Stimulated activated CD4-positive, alpha-beta T cell treated with anti-CD3 and anti-CD28 coated beads, Interleukin-1b, Interleukin-23, amount 100 ng/mL, for 24 hours (primary cell): ENCODE results near the gene CLEC2A.
A peak's percentile ranks its signal among the peaks of the same experiment; 100 is the strongest.
"Not testable (repeated sequence)": the region's sequence is repeated elsewhere in the genome, so short reads cannot be mapped to it uniquely, and the experiment has no call there.

Source experiments
- DNase-seq, 4 experiments: peaks; one replicate each; pipeline ENCODE4 v3.0.0-alpha.2; 2020; ENCODE audit warnings: low read depth in 4 of 4, low spot score in 1 of 4

CLEC2A gene

DNA sequence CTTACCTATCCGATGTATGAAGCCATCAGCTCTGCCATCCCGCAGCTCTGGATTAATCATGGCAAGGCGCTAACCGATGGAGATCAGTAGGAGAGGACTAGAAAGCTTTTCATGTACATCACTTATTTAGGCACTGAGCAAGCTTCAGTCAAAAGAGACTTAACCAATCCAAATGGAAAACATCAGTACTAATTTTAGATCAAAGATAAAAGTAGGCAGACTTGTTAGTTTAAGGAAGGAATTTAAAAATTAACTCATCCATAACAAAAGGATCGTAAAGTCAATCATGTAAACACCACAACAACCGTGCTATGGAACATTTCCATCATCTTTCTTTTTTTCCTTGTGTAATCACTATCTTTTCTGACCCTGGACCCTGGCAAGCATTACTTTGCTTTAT, at the start of gene CLEC2A:
Gene CLEC2A, minus strand, starts transcription at position 101 of the 400 bp plus-strand sequence. Its CDS starts 41 bp downstream, at position 60.
- DNase-seq: no peak

DNA sequence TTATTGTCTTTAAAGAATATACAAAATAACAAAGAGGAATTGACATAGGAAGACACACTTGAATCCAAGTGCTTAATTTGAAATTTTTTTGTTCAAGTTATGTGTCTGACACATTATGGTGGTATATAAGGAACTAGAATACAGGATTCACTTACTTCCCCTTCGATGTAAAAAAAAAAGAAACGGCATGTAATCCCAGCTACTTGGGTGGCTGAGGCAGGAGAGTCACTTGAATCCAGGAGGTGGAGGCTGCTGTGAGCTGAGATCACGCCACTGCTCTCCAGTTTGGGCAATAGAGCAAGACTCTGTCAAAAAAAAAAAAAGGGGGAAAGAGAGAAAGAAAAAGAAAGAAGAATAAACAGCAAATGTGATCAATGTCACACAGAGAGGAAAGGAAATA, 48.0 kb upstream of the CLEC2A start:
- DNase-seq: no peak

DNA sequence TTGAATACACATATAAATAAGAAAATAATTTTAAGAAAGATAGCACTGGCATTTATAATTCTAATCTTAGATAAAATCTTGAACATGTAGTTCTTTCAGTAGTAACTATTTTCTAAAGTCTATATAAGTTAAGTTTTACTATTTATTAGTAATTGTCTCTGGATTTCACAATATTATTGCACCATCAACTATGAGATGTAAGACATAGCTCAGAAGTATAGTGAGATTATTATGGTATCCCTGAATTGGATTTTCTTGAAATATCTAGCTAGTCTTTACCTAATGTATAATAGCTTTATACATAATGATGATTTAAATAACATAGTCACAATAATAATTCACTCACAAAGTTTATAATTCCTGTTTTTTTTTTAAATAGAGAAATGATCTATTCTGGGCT, 45.7 kb upstream of the CLEC2A start:
- no peak for DNase-seq

DNA sequence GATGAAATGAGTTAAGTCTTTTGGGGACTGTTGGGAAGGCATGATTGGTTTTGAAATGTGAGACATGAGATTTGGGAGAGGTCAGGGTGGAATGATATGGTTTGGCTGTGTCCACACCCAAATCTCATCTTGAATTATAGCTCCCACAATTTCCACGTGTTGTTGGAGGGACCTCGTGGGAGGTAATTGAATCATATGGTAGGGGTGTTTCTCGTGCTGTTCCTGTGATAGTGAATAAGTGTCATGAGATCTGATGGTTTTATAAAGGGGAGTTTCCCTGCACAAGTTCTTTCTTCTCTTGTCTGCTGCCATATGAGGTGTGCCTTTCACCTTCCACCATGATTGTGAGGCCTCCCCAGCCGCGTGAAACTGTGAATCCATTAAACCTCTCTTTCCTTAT, 44.5 kb upstream of the CLEC2A start:
- DNase-seq: not testable (repeated sequence)

DNA sequence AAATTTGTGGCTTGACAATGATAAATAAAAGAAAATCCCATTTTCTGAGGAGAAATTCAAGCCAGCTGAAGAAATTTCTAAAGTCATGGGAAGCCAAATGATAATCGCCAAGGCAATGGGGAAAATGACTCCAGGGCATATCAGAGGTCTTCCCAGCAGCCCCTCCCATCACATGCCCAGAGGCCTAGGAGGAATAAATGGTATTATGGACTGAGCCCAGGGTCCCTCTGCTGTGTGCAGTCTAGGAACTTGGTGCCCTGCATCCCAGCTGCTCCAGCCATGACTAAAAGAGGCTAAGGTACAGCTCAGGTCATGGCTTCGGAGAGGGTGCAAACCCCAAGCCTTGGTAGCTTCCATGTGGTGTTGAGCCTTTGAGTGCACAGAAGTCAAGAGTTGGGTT, 43.4 kb upstream of the CLEC2A start:
- no peak for DNase-seq

DNA sequence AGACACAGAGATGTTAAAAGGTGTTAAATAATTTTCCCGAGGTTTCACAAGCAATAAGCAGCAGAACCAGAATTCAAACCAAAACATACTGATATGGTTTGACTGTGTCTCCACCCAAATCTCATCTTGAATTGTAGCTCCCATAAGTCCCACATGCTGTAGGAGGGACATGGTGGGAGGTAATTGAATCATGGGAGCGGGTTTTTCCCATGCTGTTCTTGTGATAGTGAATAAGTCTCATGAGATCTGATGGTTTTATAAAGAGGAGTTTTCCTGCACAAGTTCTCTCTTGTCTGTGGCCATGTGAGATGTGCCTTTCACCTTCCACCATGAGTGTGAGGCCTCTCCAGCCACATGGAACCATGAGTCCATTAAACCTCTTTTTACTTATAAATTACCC, 42.6 kb upstream of the CLEC2A start:
- not testable (repeated sequence) for DNase-seq

- DNase-seq: no peak
Observed at GRCh38 chr12:9973949-9974348, 41.8 kb upstream of the CLEC2A start.

GRCh38 chr12:9971181-9971580, 39.0 kb upstream of the CLEC2A start, which contains the start of gene CLEC12A:
Gene CLEC12A (plus strand): TSS chr12:9971409. CDS start chr12:9971597, 188 bp downstream.
- no peak for DNase-seq

DNA sequence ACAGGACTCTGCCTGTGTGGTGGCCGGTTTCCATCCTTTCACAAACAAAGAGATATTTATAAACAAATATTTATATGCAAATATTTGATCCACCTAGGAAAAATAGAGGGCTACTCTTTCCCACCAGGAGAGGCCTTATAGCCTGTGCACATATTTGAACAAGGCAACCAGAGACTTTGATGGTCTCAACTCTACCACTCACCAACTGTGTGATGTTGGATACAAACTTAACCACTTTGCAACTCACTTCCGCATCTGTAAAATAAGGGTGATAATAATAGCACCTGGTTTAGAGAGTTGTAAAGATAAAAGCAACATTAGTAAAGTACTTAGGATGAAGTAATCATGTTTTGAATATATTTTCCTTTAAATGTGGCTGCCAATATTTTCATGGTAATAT, 37.5 kb upstream of the CLEC2A start:
- no peak for DNase-seq

DNA sequence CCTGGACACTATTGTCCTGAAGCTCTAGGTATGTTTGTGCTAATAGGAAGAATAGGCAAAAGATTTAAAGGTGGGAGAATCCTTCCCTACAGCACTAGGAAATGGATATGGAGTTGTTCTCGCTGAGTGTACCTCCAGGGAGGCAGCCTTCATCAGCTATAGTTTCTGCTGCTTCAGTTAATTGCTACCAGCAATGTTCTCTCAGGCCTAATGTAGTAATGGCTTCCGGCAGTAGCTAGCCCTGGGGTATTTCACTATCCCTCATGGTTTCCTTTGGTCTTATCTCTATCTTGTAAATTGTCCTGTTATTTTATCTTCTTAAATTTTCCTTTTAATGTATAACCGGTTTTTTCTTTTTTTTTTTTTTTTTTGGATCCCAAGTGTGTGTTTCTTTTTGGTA, 29.7 kb upstream of the CLEC2A start:
- no peak for DNase-seq

GRCh38 chr12:9961106-9961505, 28.9 kb upstream of the CLEC2A start:
- no peak for DNase-seq

DNA sequence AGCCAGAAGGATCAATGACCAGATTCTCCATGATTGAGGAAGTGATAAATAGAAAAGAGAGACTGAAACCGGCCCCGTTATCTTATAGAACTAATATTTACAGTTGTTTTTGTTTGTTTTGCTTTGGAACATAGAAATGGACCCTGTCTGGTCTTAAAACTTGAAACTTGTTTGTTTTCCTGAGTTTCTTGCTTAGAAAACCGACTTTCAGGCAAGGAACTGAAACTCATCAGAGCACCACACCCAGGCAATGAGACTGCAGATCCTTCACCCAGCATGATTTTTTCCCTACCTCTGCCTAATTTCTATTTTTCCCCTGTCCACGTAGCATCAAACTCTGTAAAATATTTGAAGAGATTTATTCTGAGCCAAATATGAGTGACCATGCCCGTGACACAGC, 28.4 kb upstream of the CLEC2A start:
- DNase-seq: no peak

DNA sequence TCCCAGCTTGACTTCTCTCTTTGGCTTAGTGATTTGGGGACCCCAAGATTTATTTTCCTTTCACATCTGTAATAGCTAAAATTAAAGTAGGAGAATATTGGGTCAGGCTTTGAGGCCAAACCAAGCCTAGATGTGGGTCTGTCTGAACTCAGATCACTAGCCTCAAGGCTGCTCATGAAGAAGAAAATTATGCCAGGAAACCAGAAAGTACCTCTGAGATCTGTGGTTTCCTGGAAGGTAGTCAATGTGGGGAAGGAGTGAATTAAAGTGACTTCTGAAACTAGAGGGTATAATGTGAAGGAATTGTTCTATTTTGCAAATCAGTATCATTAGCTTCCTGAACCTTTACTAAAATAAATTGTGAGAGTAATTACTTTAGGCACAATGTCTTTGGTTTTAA, 25.7 kb upstream of the CLEC2A start:
- no peak for DNase-seq

GRCh38 chr12:9952954-9953729, 21.0 kb upstream of the CLEC2A start:
- not testable (repeated sequence) for DNase-seq

DNA sequence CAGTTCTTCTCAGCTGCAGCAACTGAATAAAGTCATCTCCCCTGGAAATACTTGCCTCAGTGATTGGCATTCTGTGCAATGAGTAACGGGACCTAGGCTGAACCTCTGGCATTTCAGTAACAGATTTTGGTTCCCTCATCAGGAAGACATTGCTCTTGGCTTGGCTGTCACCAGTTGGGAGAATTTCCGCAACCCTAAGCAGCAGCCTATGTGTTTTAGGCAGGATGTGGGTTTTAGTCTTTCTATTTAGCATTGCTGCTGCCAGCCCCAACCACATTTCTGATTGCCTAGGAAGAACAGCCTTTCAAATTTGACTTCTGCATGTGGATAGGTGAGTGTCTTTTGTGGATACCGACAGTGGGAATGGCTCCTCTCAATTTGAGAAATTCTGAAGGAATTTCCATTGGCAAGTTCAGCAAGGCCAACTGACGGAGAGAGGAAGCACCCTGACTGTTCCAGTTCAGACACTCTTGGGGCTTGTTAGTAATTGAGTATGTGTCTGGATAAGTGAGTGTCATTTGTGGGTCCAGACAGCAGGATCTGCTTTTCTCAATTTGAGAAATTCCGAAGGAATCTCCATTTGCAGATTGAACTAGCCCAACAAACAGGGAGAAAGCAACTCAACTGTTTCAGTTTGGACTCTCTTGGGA, 19.0 kb upstream of the CLEC2A start:
- DNase-seq: peak in 1 of 4 experiments; percentile 7

DNA sequence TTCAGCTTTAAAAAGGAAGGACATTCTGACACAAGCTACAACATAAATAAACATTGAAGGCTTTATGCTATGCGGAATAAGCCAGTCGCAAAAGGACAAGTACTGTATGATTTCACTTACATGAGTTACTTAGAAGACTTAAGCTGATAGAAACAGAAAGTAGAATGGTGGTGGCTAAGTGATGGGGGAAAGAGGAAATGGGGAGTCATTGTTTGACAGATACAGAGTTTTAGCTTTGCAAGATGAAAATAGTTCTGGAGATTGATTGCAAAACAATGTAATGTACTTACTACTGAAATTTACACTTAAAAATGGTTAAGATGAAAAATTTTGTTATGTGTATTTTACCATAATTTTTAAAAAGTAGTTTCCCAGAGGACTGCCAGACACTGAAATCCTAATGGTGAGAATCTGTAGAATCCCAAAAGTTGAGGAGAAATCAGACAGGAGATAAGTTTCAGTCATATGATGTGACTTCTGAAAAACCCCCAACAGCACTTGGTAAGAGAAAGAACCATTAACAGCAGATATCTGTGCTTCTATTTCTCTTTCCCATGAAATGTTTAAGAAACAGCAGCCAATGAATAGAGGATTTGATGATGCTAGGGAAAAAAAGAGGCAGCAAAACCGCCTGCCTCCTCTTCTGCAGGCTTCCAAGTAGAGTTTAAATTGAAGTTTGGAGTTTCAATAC, 16.6 kb upstream of the CLEC2A start:
- no peak for DNase-seq

GRCh38 chr12:9947674-9948073, 15.5 kb upstream of the CLEC2A start:
- no peak for DNase-seq

DNA sequence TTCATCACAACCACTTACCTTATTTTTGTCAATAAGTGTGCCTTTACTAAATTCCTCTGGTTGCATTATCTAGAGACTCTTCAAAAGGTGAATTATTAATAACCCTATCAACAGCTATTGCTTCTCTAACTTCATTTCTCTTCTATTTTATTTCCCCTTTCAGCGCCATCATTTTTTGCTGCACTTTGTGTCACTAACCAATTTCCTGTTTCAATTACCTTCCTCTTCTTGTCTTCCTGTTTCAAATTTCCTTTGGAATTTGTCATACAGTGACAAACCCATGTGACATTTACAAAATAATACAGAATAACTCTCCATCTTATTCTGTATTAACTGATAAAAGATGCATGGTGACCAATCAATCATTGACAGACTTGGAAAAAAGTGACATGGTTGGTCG, 12.2 kb upstream of the CLEC2A start:
- DNase-seq: no peak

DNA sequence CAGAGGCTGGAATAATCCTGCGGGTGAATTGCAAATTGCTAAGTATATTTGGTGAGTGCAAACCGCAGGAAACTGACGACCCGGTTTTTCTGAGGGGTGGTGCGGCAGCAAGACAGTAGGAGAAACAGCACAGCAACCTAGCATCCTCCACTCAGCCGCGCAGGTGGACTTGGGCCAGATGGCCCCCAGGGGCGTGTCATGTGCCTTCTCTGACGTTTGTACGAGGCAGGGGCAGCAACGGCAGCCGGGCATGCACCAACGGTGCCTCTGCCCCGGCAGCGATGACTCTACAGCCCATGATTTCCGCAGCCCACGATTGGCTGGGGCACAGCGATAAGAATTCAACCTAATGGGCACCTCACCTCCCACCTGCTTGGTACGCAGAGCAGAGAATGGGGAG, 11.1 kb upstream of the CLEC2A start:
- no peak for DNase-seq

DNA sequence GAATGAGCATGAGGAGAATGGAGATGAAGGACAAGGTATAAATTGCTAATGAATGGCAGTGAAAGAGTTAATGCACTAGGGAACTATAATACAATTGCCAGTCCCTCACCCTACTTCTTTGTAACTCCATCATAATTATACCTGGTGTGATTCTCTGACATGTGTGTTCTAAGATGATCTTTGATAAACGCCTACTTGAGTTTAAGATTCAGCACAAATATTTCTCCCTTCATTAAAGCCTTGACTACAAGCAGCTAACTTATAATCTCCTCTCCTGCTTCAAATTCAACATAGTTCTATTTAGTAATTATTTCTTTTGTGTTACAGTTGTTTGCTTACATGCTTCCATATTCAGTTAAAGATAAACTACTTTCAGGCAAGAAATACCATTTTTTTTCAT, 9.7 kb upstream of the CLEC2A start:
- DNase-seq: no peak

DNA sequence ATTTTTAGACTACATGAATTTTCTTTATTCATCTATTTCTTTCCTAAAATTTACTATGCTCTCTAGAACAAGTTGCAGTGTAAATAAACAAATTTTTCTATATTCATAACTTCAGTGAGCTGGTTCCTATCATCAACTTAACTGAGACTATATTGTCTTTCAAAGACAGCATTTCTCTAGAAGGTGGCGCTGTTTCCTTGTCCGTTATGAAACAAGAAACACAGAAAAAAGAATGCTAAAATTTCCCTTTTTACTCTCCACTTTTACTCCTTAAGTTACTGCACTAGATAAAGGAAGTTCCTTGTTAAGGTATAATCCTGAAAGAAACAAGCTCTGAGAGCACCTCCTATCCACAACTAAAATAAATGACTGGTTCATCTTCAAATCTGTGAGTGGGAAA, 8.2 kb upstream of the CLEC2A start:
- no peak for DNase-seq

DNA sequence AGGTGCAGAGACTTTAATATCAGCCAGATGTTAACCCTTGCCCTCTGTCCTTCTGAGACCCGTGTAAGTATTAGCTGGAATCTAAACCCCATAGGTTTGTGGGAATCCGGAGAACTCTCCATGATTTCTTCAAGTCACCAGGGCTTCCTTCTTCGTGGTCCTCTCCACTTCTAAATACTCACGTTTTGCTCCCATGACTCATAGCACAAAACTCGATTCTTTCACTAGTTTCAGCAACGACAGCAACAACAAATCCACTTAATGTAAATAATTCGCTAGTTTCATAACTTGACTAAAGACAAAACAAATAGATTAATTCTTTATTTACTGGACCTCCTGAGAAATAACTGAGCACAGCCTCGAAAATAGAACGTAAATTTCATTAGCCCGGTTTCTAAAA, 4.4 kb upstream of the CLEC2A start:
- DNase-seq: no peak
